Kidney epithelial cell (primary cell): ENCODE measurements around the gene LCN1. TPM values are rescaled to one million over a fixed set of nuclear protein-coding genes. Genes with fewer than 3 reads are reported as not detected.

Source experiments
- DNase-seq: peaks from one replicate; pipeline ENCODE4 v3.0.0-alpha.2; 2010; ENCODE audit warnings: low read depth
- H3K27me3 ChIP-seq: 2 replicates; pipeline ENCODE4 v1.6.0; 2011; ENCODE audit warnings: low read length; ENCODE audit not compliant: control insufficient read depth, insufficient read depth
- H3K36me3 ChIP-seq: 2 replicates; pipeline ENCODE4 v1.5.1; 2011; ENCODE audit warnings: low read length; ENCODE audit not compliant: control insufficient read depth, insufficient read depth
- H3K4me3 ChIP-seq: 2 replicates; pipeline ENCODE4 v1.5.1; 2011; ENCODE audit warnings: low read depth, mild to moderate bottlenecking, control low read depth, low read length
- CTCF ChIP-seq: IDR thresholded peaks from 2 replicates; pipeline ENCODE4 v1.5.1; 2011; ENCODE audit warnings: mild to moderate bottlenecking, moderate library complexity, low read length, control low read depth, inconsistent platforms; ENCODE audit not compliant: insufficient read depth, poor library complexity, severe bottlenecking
- total RNA-seq: library from RNA; depleted of rRNA; stranded (reverse); fragments of >200 nt; gene quantifications from 2 replicates; pipeline ENCODE4 v1.2.3, GENCODE V29; 2015

The LCN1 gene
- total RNA-seq, 1 donor from 2014 or later = not detected

- Histone ChIP-seq H3K4me3 (no peak overlapping the region), H3K27me3 (no peaks in the 10 kb centered on the region), H3K36me3 (no peaks in the 10 kb centered on the region)
- TF ChIP-seq CTCF = no peak
- DNase-seq = no peak
Measured at GRCh38 chr9:135570456-135570855, 49.2 kb downstream of the LCN1 start.

- no peak for DNase-seq
- Histone ChIP-seq H3K36me3 (no peaks in the 10 kb centered on the region), H3K4me3 (no peak overlapping the region), H3K27me3 (no peaks in the 10 kb centered on the region)
- no peak for TF ChIP-seq CTCF
Measured at GRCh38 chr9:135572233-135572632, 51.0 kb downstream of the LCN1 start.

GRCh38 chr9:135573124-135573523 is 51.9 kb downstream of the LCN1 start:
- Histone ChIP-seq H3K4me3 (no peak overlapping the region), H3K36me3 (no peaks in the 10 kb centered on the region), H3K27me3 (no peaks in the 10 kb centered on the region)
- TF ChIP-seq CTCF = no peak
- no peak for DNase-seq

- no peak overlapping the region for H3K4me3 ChIP-seq
- no peaks in the 10 kb centered on the region for H3K27me3 ChIP-seq
- no peak for TF ChIP-seq CTCF
- DNase-seq = no peak
- no peaks in the 10 kb centered on the region for H3K36me3 ChIP-seq
Measured at GRCh38 chr9:135574331-135574730, 53.1 kb downstream of the LCN1 start.

GRCh38 chr9:135574943-135575342 is 53.7 kb downstream of the LCN1 start:
- no peak for TF ChIP-seq CTCF
- no peaks in the 10 kb centered on the region for H3K27me3 ChIP-seq
- H3K4me3 ChIP-seq = no peak overlapping the region
- DNase-seq = no peak
- no peaks in the 10 kb centered on the region for H3K36me3 ChIP-seq

Other genes with a start within 250 kb of the LCN1 start
- 47.2 and 48.0 TPM in 2 replicates for gene PPP1R26, start 41.7 kb upstream of the LCN1 start, total RNA-seq
- gene MRPS2, start 20.8 kb upstream of the LCN1 start, total RNA-seq = 72.4 and 93.2 TPM in 2 replicates
- gene OBP2A, start 24.7 kb downstream of the LCN1 start, total RNA-seq = not detected in 2 replicates
- gene PAEP, start 40.3 kb downstream of the LCN1 start, total RNA-seq = 0.21 TPM in 1 of 2 replicates, not detected in the other
- not detected in 2 replicates for gene GLT6D1, start 118.1 kb downstream of the LCN1 start, total RNA-seq
- gene LCN9, start 141.9 kb downstream of the LCN1 start, total RNA-seq = not detected in 2 replicates
- gene SOHLH1, start 178.0 kb downstream of the LCN1 start, total RNA-seq = not detected in 2 replicates
- gene KCNT1, start 180.7 kb downstream of the LCN1 start, total RNA-seq = not detected in 2 replicates